Activated naive CD8-positive, alpha-beta T cell treated with anti-CD3 and anti-CD28 coated beads for 36 hours (primary cell): ENCODE results near the gene TMEM205. TPM values are rescaled to one million over a fixed set of nuclear protein-coding genes. Genes with fewer than 3 reads are reported as not detected.

ENCODE experiments used
- DNase-seq: peaks from one replicate; pipeline ENCODE4 v3.0.0; 2021
- H3K27ac Mint-ChIP-seq: one replicate; pipeline ENCODE4 v1.8.0; 2022; ENCODE audit warnings: mild to moderate bottlenecking, moderate library complexity, mixed read lengths
- H3K27me3 Mint-ChIP-seq: one replicate; pipeline ENCODE4 v1.8.0; 2022; ENCODE audit warnings: mild to moderate bottlenecking, mixed read lengths
- H3K36me3 Mint-ChIP-seq: one replicate; pipeline ENCODE4 v1.8.0; 2021; ENCODE audit warnings: mild to moderate bottlenecking, mixed read lengths
- H3K4me1 Mint-ChIP-seq: one replicate; pipeline ENCODE4 v1.8.0; 2021; ENCODE audit warnings: mixed read lengths
- H3K4me3 Mint-ChIP-seq: one replicate; pipeline ENCODE4 v1.8.0; 2022; ENCODE audit warnings: mild to moderate bottlenecking, moderate library complexity, mixed read lengths
- H3K9me3 Mint-ChIP-seq: one replicate; pipeline ENCODE4 v1.8.0; 2022; ENCODE audit warnings: mixed read lengths
- total RNA-seq, 2 experiments: library from RNA; stranded (reverse); gene quantifications; one replicate each; pipeline ENCODE4 v1.2.3, GENCODE V29; 2021

TMEM205 gene
- total RNA-seq, 2 experiments from 2014 or later = 20.1 to 22.5 TPM

DNA sequence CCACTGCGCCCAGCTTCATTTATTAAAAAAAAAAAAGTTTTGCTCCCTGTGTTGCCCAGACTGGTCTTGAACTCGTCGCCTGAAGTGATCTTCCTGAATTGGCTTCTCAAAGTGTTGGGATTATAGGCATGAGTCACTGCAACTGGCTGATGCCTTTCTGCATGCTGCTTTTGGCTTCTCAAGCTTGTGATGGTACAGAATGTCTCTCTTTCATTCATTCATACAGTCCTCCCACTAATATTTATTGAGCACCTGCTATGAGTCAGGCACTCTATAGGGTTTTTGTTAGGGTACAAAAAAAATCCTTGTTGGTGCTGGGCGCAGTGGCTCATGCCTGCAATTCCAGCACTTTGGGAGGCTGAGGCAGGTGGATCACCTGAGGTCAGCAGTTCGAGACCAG is 41.1 kb downstream of the TMEM205 start:
- Mint-ChIP-seq H3K27me3 (peaks cover under 1% of the 10 kb centered on the region), H3K4me1 (no peaks in the 10 kb centered on the region), H3K9me3 (no peaks in the 10 kb centered on the region), H3K36me3 (no peaks in the 10 kb centered on the region), H3K27ac (no peak overlapping the region), H3K4me3 (no peak overlapping the region)
- DNase-seq = no peak

DNA sequence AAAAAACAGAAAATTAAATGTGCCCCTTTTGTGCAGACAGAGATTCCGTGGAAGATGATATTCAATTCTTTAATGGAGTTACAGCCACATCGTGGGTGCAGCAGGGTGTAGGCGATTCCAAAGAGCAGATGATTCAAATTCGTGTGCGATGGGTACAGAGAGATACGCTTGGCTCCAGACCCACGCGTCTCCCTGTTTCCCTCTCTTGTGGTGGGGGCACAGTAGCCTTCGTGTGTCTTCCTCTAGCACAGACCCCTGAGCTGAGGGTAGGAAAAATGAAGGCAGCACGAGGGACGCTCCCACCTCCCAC is 45.3 kb downstream of the TMEM205 start:
- Mint-ChIP-seq H3K36me3 (no peaks in the 10 kb centered on the region), H3K4me3 (no peak overlapping the region), H3K9me3 (no peaks in the 10 kb centered on the region), H3K27me3 (peaks cover 5% of the 10 kb centered on the region), H3K27ac (no peak overlapping the region), H3K4me1 (no peaks in the 10 kb centered on the region)
- DNase-seq = no peak

DNA sequence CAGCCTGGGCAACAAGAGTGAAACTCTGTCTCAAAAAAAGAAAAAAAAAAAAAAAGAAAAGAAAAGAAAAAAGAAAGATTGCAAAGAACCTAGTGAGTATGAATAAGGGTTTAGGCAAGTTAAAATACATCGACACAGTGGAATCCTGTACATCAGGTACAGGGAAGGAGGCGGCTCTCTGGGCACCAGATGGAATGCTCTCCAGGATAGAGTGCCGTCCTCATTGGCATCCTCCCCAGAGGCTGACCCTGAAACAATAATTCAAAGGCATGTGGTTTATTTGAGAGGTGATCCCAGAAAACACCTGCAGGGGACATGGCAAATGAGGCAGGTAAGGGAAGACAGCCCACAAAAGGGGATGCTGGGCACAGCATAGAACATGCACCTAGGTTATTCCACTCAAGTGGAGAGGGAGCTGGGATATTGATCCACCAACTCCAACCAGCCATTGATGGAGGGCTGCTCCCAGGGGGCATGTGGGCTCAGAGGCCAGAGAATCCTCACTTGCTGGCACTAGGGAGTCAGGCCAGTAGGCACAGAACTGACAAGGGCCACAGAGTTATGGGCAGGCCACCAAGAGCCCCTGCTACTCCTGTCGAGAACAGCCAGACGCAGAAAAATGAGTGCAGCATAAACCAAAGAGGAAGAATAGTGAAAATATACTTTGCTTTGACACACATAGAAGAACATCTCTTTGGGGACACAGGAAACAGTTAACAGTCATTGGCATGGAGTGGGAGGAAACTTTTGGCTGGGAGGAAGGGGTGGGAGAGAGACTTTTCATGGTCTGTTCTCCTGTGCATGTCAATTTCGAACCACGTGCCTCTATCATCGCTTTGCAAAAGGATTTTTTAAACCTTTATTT is 45.9 kb downstream of the TMEM205 start:
- DNase-seq = no peak
- no peak overlapping the region for H3K4me3 Mint-ChIP-seq
- no peak overlapping the region for H3K27ac Mint-ChIP-seq
- no peaks in the 10 kb centered on the region for H3K9me3 Mint-ChIP-seq
- no peaks in the 10 kb centered on the region for H3K4me1 Mint-ChIP-seq
- peaks cover 9% of the 10 kb centered on the region for H3K27me3 Mint-ChIP-seq
- H3K36me3 Mint-ChIP-seq = no peaks in the 10 kb centered on the region

DNA sequence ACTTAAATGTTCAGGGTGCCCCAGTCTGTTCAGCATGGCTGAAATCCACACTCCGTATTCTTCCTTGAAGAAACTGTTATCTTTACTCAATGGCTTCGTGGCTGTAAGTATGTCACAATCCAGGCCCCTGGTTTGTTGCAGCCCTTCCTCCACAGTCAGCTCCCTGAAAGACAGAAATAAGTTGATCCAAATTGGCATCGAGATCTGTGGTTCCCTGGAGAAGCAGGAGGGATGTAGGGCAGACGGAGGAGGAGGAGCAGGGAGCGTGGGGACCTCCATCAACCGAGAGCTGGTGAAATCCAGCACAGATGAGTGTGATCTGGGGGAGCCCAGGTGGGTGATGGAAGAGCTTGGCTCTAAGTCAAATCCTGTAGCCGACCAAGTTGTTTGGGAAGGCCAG is 49.8 kb downstream of the TMEM205 start:
- Mint-ChIP-seq H3K27me3 (peaks cover 39% of the 10 kb centered on the region), H3K4me1 (peaks cover 4% of the 10 kb centered on the region), H3K4me3 (no peak overlapping the region), H3K27ac (no peak overlapping the region), H3K9me3 (no peaks in the 10 kb centered on the region), H3K36me3 (no peaks in the 10 kb centered on the region)
- no peak for DNase-seq

DNA sequence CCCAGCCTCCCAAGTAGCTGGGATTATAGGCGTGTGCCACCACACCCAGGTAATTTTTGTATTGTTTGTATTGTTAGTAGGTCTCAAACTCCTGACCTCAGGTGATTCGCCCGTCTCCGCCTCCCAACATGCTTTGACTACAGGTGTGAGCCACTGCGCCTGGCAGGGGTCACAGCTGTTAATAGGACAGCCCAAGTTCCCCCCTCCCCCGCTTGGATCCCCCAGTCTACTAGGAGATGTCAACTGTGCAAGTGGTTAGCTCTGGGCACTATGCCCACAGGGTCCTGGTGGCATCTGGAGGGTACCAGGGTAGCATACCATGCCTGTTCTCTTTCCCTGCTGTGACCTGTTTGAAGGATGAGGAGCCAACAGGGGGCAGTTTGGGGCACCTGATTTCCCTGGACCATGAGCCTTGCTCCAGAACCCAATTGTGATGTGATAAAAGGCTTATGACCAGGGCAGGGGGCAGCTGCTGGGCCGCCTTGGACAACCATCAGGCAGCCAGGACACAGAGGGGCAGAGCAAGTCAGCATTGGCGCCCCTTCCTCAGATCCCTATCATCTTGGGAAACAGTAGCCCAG is 50.3 kb downstream of the TMEM205 start, which contains the start of gene TSPAN16:
TSS of gene TSPAN16 (plus strand) at position 496 of the 581 bp plus-strand sequence. CDS start 138 bp downstream, outside the sequence.
- H3K4me3 Mint-ChIP-seq = no peak within 1 kb of the TSS
- no peaks in the 10 kb centered on the region for H3K9me3 Mint-ChIP-seq
- H3K36me3 Mint-ChIP-seq = no peaks in the 10 kb centered on the region
- peaks cover 44% of the 10 kb centered on the region for H3K27me3 Mint-ChIP-seq
- H3K4me1 Mint-ChIP-seq = peaks cover 4% of the 10 kb centered on the region
- H3K27ac Mint-ChIP-seq = no peak within 1 kb of the TSS
- no peak for DNase-seq

DNA sequence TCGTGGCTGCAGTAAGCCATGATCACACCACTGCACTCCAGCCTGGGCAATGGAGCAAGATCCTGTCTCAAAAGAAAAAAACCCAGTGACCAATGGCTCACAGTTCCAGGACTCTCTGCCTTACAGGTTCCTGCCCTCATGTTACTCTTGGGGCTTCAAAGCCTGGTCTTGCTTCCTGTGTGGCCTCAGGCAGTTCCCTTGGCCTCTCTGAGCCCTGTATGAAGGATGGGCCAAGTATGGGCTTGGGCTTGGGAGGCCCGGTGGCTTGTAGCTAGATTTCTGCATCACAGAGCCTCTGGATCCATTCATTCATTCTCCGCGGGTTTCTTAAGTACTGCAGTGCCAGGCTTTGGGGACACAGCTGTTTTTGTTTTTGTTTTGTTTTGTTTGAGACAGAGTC is 50.9 kb downstream of the TMEM205 start:
- H3K27me3 Mint-ChIP-seq = peaks cover 50% of the 10 kb centered on the region
- no peaks in the 10 kb centered on the region for H3K36me3 Mint-ChIP-seq
- DNase-seq = no peak

DNA sequence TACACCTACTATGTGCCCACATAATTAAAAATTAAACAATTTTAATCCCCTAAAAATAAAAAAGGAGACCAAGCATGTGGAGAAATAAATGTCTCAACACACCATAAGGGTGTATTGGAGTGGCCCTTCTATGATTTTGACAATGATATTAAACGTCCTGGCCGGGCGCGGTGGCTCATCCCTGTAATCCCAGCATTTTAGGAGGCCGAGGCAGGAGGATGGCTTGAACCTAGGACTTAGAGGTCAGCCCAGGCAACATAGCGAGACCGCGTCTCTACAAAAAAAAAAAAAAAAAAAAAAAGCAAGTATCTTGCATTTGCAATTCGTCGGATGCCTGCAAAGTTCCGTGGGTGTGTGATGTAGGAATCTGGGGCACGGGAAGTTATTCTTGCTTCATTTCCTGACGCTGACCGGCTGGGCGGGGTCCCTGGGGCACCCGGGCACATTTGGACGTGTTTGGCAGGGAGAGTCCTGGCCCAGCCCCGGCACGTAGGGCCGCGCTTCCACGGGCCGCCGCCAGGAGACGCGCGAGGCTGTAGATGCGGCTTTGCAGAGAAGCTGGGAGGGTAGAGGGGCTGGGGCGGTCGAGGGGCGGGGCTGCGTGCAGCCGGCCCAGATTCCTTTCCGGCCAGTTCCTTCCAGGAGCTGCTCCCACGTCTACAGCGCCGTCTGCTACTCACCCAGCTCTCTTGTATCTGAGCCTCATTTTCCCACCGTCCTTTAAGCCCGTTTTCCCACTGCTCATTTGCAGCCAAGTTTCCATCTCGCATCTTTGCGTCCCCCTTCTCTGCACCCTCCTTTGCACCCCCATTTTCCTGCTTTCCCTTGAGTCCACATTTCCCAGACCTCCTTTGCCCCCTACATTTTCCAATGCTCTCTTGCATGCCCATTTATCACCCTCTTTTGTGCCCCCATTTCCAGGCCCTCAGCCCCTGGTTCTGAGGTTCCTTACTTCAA is 52.4 kb downstream of the TMEM205 start:
- no peak overlapping the region for H3K27ac Mint-ChIP-seq

More for the DNA sequence above, 50.9 kb downstream of the TMEM205 start:
- no peak overlapping the region for H3K27ac Mint-ChIP-seq
- no peaks in the 10 kb centered on the region for H3K9me3 Mint-ChIP-seq
- H3K4me1 Mint-ChIP-seq = peaks cover 4% of the 10 kb centered on the region
- H3K4me3 Mint-ChIP-seq = no peak overlapping the region

More for the DNA sequence above, 52.4 kb downstream of the TMEM205 start:
- H3K27me3 Mint-ChIP-seq = peaks cover 57% of the 10 kb centered on the region
- H3K4me3 Mint-ChIP-seq = peak overlapping the region; percentile 45
- no peaks in the 10 kb centered on the region for H3K36me3 Mint-ChIP-seq
- peak; percentile 84 for DNase-seq
- H3K9me3 Mint-ChIP-seq = no peaks in the 10 kb centered on the region
- peaks cover 4% of the 10 kb centered on the region for H3K4me1 Mint-ChIP-seq

Other genes with a start within 250 kb of the TMEM205 start
- 10 to 100 TPM; 54.4 TPM for gene SPC24, start 190.5 kb downstream of the TMEM205 start, total RNA-seq
- gene KANK2, start 148.7 kb downstream of the TMEM205 start, total RNA-seq = 1 to 10 TPM in 1 of 2 experiments, under 1 TPM in 1; 0.98 to 1.8 TPM
- gene ANGPTL8, start 106.6 kb downstream of the TMEM205 start, total RNA-seq = not detected
- 1 to 10 TPM; 3.3 to 4.8 TPM for gene DOCK6, start 83.7 kb downstream of the TMEM205 start, total RNA-seq
- not detected for gene TSPAN16, start 50.1 kb downstream of the TMEM205 start, total RNA-seq
- gene RAB3D, start 6.6 kb downstream of the TMEM205 start, total RNA-seq = 1 to 10 TPM; 3.2 to 4.2 TPM
- 1 to 10 TPM; 6.9 to 8.3 TPM for gene CCDC159, start 251 bp upstream of the TMEM205 start, total RNA-seq
- gene PLPPR2, start 9.2 kb upstream of the TMEM205 start, total RNA-seq = 1 to 10 TPM in 1 of 2 experiments, under 1 TPM in 1; 0.70 to 1.2 TPM
- 1 to 10 TPM; 2.1 to 2.2 TPM for gene SWSAP1, start 28.4 kb upstream of the TMEM205 start, total RNA-seq
- 1 to 10 TPM; 3.6 to 4.5 TPM for gene EPOR, start 38.0 kb upstream of the TMEM205 start, total RNA-seq
- gene RGL3, start 73.0 kb upstream of the TMEM205 start, total RNA-seq = not detected
- gene ODAD3, start 88.9 kb upstream of the TMEM205 start, total RNA-seq = under 1 TPM; 0.27 to 0.32 TPM
- 100 to 1,000 TPM; 212 to 222 TPM for gene PRKCSH, start 89.4 kb upstream of the TMEM205 start, total RNA-seq
- not detected for gene ELAVL3, start 134.8 kb upstream of the TMEM205 start, total RNA-seq
- gene ZNF653, start 159.6 kb upstream of the TMEM205 start, total RNA-seq = 10 to 100 TPM; 12.9 to 13.1 TPM
- 10 to 100 TPM; 46.7 to 51.7 TPM for gene ECSIT, start 182.9 kb upstream of the TMEM205 start, total RNA-seq
- under 1 TPM in 1 of 2 experiments, not detected in 1; 0.36 TPM for gene CNN1, start 192.6 kb upstream of the TMEM205 start, total RNA-seq
- gene ELOF1, start 213.0 kb upstream of the TMEM205 start, total RNA-seq = 10 to 100 TPM; 63.8 to 69.3 TPM
- 1 to 10 TPM; 3.4 to 4.3 TPM for gene ACP5, start 231.4 kb upstream of the TMEM205 start, total RNA-seq